Left lung (tissue), 10 donors: Measurements from ENCODE around the gene RSRC1. TPM values are rescaled to one million over a fixed set of nuclear protein-coding genes. Genes with fewer than 3 reads are reported as not detected.
"Not testable (repeated sequence)": the region's sequence is repeated elsewhere in the genome, so short reads cannot be mapped to it uniquely, and the experiment has no call there.

ENCODE experiments used
- ATAC-seq: fragments of 200-7000 bp; cut with Tn5 transposase; one replicate; pipeline ENCODE4 v1.9.1; 2020; ENCODE audit warnings: moderate library complexity
- DNase-seq, 4 donors: peaks; one replicate each; pipeline ENCODE4 v3.0.0-alpha.2; 2013 to 2020
- H3K27ac ChIP-seq, 2 donors: fragments of 200-600 bp; sonication (generic) in 1 of 2; one replicate each; pipeline versions ENCODE4 v1.5.0 to v1.8.0; 2020 to 2021
- H3K27me3 ChIP-seq, 2 donors: fragments of 200-600 bp; sonication (generic) in 1 of 2; one replicate each; pipeline versions ENCODE4 v1.5.0 to v1.8.0; 2020 to 2021
- H3K36me3 ChIP-seq, 2 donors: fragments of 200-600 bp; sonication (generic) in 1 of 2; one replicate each; pipeline versions ENCODE4 v1.5.0 to v1.8.0; 2020 to 2021
- H3K4me1 ChIP-seq, 2 donors: fragments of 200-600 bp; one replicate each; pipeline ENCODE4 v1.8.0; 2021
- H3K4me3 ChIP-seq, 2 donors: fragments of 200-600 bp; sonication (generic) in 1 of 2; one replicate each; pipeline versions ENCODE4 v1.5.0 to v1.8.0; 2020 to 2021; ENCODE audit warnings: mild to moderate bottlenecking in 1 of 2
- H3K9me3 ChIP-seq, 2 donors: fragments of 200-600 bp; sonication (generic) in 1 of 2; one replicate each; pipeline versions ENCODE4 v1.5.0 to v1.8.0; 2020 to 2021
- CTCF ChIP-seq, 2 donors: fragments of 200-600 bp; sonication (generic) in 1 of 2; IDR thresholded peaks; one replicate each; pipeline versions ENCODE4 v1.5.0 to v1.8.0; 2021; ENCODE audit warnings: antibody characterized with exemption in 2 of 2
- intact Hi-C, 2 donors: fragments of 100-400 bp; cut with DNase I; formaldehyde crosslinking; loops; one replicate each; pipeline versions ENCODE4 v1.11.2 to v1.14.2; 2022
- polyA plus RNA-seq, 6 donors: library from polyadenylated mRNA; unstranded; fragments of 120-200 nt; gene quantifications; one replicate each; pipeline ENCODE4 v1.2.1, GENCODE V29; 2013; ENCODE audit not compliant: insufficient read length in 6 of 6
- total RNA-seq, 2 donors: library from RNA; stranded (reverse); fragmentation: NEBNext Ultra II Directional; extraction: Animal tissue kit (Norgen Biotek cat#: 25700); gene quantifications; one replicate each; pipeline ENCODE4 v1.2.1, GENCODE V29; 2021
- donor health status: DM: no; HTN: yes; CAD: no.
- donor health status: DM: no; HTN: no; CAD: no.

Gene RSRC1
- total and polyA plus RNA-seq, 8 donors, result 23.7 to 30.7 (median 27.6) TPM

GRCh38 chr3:158505117-158505516, 395.2 kb downstream of the RSRC1 start:
- H3K9me3 ChIP-seq, result peaks cover 0 to 5% of the 10 kb centered on the region in 2 donors
- no peak overlapping the region for H3K4me3 ChIP-seq
- ATAC-seq, result no peak
- H3K27ac ChIP-seq, result no peak overlapping the region
- DNase-seq, result no peak
- no peaks in the 10 kb centered on the region for H3K36me3 ChIP-seq
- TF ChIP-seq CTCF (IDR thresholded peaks at IDR 0.05), result no peak
- intact Hi-C loops, result no loop called here
- no peaks in the 10 kb centered on the region for H3K27me3 ChIP-seq
- no peaks in the 10 kb centered on the region for H3K4me1 ChIP-seq

- no peak for TF ChIP-seq CTCF (IDR thresholded peaks at IDR 0.05)
- no peaks in the 10 kb centered on the region for H3K27me3 ChIP-seq
- H3K9me3 ChIP-seq, result peaks cover 0 to 5% of the 10 kb centered on the region in 2 donors
- intact Hi-C loops, result no loop called here
- H3K4me1 ChIP-seq, result no peaks in the 10 kb centered on the region
- no peak overlapping the region for H3K4me3 ChIP-seq
- ATAC-seq, result no peak
- no peak overlapping the region for H3K27ac ChIP-seq
- DNase-seq, result no peak
- no peaks in the 10 kb centered on the region for H3K36me3 ChIP-seq
Observed at GRCh38 chr3:158506456-158506855, 396.6 kb downstream of the RSRC1 start.

- DNase-seq (no peak), ATAC-seq (no peak)
- Histone ChIP-seq H3K36me3 (no peaks in the 10 kb centered on the region), H3K4me3 (no peak overlapping the region), H3K27me3 (no peaks in the 10 kb centered on the region), H3K4me1 (no peaks in the 10 kb centered on the region), H3K9me3 (peaks cover 0 to 5% of the 10 kb centered on the region in 2 donors), H3K27ac (peak overlapping the region in 1 of 2 donors; percentile 23)
- intact Hi-C loops, result no loop called here
- no peak for TF ChIP-seq CTCF (IDR thresholded peaks at IDR 0.05)
Observed at GRCh38 chr3:158508481-158508880, 398.6 kb downstream of the RSRC1 start.

GRCh38 chr3:158509891-158510290, 400.0 kb downstream of the RSRC1 start:
- Histone ChIP-seq H3K27ac (no peak overlapping the region), H3K27me3 (no peaks in the 10 kb centered on the region), H3K4me1 (no peaks in the 10 kb centered on the region), H3K4me3 (no peak overlapping the region), H3K36me3 (no peaks in the 10 kb centered on the region), H3K9me3 (peaks cover 0 to 16% of the 10 kb centered on the region in 2 donors)
- DNase-seq (no peak), ATAC-seq (no peak)
- intact Hi-C loops, result no loop called here
- no peak for TF ChIP-seq CTCF (IDR thresholded peaks at IDR 0.05)

GRCh38 chr3:158516729-158517128, 406.8 kb downstream of the RSRC1 start:
- H3K27ac ChIP-seq, H3K36me3 ChIP-seq, intact Hi-C loops, DNase-seq, H3K4me1 ChIP-seq, H3K27me3 ChIP-seq, H3K4me3 ChIP-seq, ATAC-seq: not testable (repeated sequence)
- peaks cover 0 to 21% of the 10 kb centered on the region in 2 donors for H3K9me3 ChIP-seq

GRCh38 chr3:158519776-158520175, 409.9 kb downstream of the RSRC1 start:
- Histone ChIP-seq H3K9me3 (peaks cover 0 to 5% of the 10 kb centered on the region in 2 donors), H3K4me1 (no peaks in the 10 kb centered on the region), H3K4me3 (no peak overlapping the region), H3K27me3 (no peaks in the 10 kb centered on the region), H3K36me3 (no peaks in the 10 kb centered on the region), H3K27ac (no peak overlapping the region)
- intact Hi-C loops, result no loop called here
- DNase-seq (no peak), ATAC-seq (no peak)
- TF ChIP-seq CTCF (IDR thresholded peaks at IDR 0.05), result no peak
